NCI-H2107 (cell line): ENCODE results near the gene SCN5A.

Experiments
- DNase-seq: peaks from one replicate; lab custom pipeline; 2025; lab: John Stamatoyannopoulos, UW

Gene SCN5A

DNA sequence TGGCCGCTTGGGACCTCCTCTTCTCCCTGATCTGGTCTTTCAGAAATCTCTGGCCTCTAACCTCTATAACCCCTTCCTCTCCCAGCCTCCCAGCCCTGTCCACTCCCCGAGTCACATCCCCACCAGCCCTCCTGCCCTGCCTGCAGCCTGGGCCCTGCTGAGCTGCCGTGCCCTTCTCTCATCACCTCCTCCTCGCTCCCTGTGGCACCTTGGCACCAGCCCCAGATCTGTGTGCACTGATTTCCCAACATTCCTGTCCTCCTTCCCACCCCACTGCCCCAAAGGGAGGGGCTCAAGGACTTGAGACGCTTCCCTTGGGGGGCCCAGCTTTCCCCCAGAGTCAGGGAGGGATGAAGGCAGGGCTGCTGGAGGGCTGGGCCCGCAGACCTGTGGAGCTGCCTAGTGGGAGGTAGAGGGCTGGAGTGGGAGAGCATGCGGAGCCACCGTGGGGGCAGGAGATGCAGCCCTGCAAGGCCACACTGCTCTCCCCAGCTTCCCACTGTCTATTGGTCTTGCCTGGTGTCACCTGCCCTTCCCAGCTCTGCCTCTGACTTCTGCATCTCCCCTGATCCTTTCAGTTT is 110.6 kb downstream of the SCN5A start:
- no peak for DNase-seq

DNA sequence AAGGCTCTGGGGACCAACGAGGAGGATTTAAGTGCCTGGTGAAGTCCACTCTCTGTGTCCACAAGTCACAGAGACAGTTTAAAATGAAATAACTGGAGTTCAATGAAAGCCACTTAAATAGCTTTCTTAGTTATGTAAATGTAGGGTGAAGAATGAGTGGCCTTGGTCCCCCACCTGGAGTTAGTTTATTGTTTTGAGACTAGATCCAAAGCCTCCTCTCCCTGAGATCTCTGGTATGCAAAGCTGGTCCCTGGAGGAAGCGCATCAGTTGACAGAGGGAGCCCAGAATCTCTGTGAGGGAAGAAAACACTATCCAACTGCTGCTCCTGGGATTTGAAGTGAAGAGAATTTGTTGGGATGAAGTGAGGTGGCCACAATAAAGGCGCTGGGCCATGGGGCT is 112.8 kb downstream of the SCN5A start:
- DNase-seq: no peak

DNA sequence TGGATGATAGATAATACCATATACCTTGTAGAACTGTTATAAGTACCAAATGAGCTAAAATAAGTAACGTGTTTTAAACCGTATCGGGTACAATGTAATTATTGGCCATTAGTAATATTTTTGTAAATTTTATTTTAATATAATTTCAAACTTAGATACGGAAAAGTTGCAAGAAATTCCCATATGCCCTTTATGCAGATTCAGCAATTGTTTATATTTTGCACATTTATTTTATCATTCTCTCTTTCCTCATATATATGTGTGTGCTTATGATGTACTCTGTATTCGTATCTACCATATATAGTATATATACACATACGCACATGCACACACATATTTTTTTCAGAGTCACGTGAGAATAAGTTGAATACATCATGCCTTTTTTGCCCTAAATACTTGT is 114.9 kb downstream of the SCN5A start:
- DNase-seq: no peak

- no peak for DNase-seq
These were observed 115.3 kb downstream of the SCN5A start for GRCh38 chr3:38534180-38534579.

DNA sequence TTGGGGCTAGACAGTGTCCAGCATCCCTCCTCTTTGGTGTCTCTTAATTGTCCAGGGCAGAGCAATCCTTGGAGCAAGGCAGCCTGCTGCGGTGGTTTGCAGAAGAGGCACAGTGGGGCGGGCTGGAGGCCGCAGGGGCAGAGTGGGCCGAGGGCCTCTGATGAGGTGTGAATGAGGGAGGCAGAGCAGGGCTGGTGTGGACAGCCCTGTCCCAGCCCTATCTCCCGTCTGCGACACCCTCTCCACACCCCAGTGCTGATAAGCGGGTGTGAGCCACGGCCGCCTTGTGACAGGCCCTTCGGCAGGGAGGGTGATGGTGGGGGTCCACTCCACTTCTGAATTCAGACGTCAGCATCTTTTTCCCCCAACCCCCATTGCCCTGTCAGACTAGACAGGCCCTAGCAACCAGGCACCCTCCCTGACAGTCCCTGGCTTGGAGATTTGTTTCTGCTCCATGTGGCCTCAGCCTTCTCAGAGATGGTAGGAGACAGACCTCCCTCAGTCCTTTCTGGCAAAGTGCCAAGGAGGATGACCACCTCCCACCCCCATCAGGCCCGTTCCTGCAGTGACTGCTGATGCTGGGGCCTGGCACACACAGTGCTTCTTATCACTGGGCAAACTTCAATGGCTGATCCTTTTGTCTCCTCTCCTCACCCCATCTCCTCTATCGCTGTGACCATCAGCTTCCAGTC is 116.1 kb downstream of the SCN5A start:
- DNase-seq: no peak

GRCh38 chr3:38532529-38532928 is 117.0 kb downstream of the SCN5A start:
- DNase-seq: no peak

DNA sequence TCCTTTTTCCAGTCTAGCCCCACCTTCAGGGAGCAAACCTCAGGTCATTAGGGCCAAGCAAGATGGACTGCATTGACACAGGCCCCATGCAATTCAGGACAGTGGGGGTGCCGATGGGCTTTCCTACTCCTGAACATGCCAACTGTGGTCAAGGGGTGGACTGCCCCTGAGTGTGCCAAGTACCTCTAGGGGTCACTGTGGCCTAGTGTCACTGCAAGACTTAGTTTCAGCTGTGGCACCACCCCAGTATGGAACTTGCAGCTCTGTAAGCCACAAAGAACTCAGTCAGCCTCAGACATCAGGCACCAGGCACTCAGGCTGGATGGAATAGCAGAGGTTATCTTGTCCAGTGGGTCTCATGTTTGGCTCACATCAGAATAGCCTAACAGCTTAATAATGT is 121.0 kb downstream of the SCN5A start:
- DNase-seq: no peak

DNA sequence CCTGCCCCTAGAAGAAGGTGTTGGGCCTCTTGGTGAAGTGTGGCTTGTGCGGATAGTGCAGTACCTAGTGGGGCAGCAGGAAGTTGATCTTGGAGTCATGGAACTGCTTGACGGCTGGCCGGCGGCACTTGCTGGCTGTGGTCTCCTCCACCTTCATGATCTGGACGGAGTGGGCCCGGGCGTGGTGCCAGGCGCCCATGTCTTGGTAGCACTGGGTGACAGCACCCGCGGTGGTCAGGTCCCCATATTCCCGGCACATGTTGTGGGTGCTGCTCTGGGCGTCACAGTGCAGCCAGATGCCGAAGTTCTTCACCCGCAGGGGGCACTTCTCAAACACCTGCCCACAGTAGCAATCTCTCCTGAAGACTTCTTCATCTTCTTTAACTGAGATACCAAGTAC is 122.7 kb downstream of the SCN5A start:
- no peak for DNase-seq

GRCh38 chr3:38524141-38524739 is 125.2 kb downstream of the SCN5A start:
- DNase-seq: no peak

DNA sequence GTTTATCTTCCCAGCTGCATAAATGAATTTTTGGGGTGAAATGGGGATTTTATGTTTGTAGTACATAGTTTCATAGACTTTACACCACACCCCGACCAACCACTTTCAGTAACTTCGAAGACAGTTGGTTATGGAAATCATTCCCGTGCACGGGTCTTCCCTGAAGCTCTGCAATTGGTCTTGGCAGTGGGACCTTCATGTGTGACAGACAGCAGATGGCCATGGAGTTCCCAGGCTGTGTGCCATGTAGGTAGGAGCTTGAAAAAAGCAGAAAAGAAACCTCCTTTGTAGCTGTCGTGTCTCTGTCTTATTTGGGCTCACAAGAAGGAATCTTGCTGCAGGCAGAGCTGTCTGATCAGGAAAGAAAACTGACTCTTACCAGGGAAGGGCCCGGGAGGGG is 127.5 kb downstream of the SCN5A start:
- no peak for DNase-seq

- peak; percentile 13 for DNase-seq
These were observed 128.0 kb downstream of the SCN5A start for GRCh38 chr3:38521391-38521987.

- DNase-seq: no peak
These were observed 129.8 kb downstream of the SCN5A start for GRCh38 chr3:38519651-38520050.

DNA sequence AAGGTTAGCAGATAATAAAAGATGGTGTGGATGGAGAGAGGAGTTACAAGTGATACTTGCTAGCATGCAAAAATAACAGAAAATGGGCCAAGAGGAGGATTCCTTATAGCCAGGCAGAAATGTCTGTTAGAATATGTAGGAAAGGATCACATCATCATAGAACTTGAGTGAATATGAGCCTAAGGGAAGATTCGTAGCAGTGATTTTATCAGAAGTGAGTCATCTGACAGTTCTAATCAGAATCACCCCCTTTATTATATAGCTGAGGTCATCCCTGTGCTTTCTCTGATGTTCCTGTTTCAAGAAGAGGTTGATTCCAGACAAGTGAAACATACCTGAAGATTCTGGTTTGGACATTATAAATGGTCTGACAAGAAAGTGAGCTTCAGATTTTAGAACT is 130.5 kb downstream of the SCN5A start:
- no peak for DNase-seq

- no peak for DNase-seq
These were observed 132.8 kb downstream of the SCN5A start for GRCh38 chr3:38516669-38517068.

GRCh38 chr3:38515367-38515766 is 134.1 kb downstream of the SCN5A start:
- DNase-seq: no peak

DNA sequence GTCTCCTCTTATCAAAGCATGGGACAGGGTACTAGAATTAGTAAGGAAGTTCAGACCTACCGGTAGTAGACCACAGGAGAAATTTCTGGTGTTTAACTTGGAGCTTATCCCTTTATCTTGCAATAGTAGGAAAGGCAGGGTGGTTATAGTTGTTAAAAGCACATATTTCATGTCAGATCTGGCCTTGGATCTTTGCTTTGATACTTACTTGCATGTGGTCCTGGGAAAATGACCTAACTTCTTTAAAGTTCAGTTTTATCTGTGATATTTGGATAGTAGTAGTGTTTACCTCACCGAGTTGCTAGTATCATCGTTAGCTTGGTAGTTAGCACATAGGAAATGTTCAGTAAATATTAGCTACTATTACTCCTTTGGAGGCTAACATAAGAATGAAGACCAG is 137.9 kb downstream of the SCN5A start:
- no peak for DNase-seq

GRCh38 chr3:38510631-38511030 is 138.9 kb downstream of the SCN5A start:
- DNase-seq: no peak

GRCh38 chr3:38509732-38510131 is 139.8 kb downstream of the SCN5A start:
- no peak for DNase-seq

- DNase-seq: no peak
These were observed 142.4 kb downstream of the SCN5A start for GRCh38 chr3:38507120-38507519.

GRCh38 chr3:38500688-38501417 is 148.6 kb downstream of the SCN5A start:
- no peak for DNase-seq
